Subcutaneous adipose tissue (tissue), 4 donors: Measurements from ENCODE around the gene BUD13. TPM values are rescaled to one million over a fixed set of nuclear protein-coding genes. Genes with fewer than 3 reads are reported as not detected.

Source experiments
- total RNA-seq, 4 donors: library from RNA; depleted of rRNA; stranded (reverse); fragments of >200 nt; gene quantifications; one replicate each; pipeline ENCODE4 v1.1.0, GENCODE V29; 2016
- TF ChIP-seq, protein P1 (sequence below): fragments of 450-650 bp; IDR thresholded peaks from one replicate; pipeline ENCODE4 v1.5.1; 2016; ENCODE audit warnings: low read depth, mild to moderate bottlenecking, control low read depth, antibody characterized with exemption, moderate library complexity

BUD13 gene
- total RNA-seq, 4 donors from 2014 or later: 11.0 to 12.8 (median 12.5) TPM

DNA sequence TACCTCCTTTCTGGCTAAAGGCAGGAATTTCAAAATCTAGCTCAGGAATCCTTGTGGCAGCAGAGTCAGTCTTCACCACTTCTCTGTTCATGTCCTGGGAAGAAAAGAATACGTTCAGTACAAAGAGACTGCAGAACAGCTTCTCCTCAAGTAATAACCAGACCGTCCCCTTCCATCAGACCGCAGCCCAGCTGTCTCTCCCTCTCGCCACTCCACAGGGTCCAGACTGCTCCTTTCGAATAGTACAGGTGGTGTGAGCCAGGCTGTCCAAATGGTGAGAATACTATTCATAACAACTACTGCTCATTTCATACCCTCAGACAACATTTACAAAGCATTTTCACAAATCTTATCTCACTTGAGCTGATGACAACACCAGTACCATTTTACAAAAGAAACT lies 14.2 kb upstream of the BUD13 start:
- TF ChIP-seq, protein P1, sequence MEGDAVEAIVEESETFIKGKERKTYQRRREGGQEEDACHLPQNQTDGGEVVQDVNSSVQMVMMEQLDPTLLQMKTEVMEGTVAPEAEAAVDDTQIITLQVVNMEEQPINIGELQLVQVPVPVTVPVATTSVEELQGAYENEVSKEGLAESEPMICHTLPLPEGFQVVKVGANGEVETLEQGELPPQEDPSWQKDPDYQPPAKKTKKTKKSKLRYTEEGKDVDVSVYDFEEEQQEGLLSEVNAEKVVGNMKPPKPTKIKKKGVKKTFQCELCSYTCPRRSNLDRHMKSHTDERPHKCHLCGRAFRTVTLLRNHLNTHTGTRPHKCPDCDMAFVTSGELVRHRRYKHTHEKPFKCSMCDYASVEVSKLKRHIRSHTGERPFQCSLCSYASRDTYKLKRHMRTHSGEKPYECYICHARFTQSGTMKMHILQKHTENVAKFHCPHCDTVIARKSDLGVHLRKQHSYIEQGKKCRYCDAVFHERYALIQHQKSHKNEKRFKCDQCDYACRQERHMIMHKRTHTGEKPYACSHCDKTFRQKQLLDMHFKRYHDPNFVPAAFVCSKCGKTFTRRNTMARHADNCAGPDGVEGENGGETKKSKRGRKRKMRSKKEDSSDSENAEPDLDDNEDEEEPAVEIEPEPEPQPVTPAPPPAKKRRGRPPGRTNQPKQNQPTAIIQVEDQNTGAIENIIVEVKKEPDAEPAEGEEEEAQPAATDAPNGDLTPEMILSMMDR: no peak

DNA sequence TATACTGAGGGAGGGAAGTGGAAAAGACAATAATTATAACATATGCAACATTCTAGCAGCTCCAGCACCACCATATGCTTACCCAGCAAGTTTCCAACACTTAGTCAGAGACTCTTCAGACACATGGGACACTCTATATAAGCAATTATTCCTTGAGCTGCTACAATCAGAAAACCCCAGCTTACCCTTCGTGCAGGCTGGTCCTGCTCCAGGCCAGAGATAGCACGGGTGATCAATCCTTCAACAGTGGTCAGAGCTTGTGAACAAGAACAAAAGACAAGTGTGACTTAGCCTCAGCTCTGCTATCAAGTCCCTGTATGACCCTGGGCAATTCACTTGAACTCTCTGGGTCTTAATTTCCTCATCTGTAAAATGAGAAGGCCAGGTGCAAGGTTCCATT lies 13.5 kb upstream of the BUD13 start:
- TF ChIP-seq, protein P1: no peak

DNA sequence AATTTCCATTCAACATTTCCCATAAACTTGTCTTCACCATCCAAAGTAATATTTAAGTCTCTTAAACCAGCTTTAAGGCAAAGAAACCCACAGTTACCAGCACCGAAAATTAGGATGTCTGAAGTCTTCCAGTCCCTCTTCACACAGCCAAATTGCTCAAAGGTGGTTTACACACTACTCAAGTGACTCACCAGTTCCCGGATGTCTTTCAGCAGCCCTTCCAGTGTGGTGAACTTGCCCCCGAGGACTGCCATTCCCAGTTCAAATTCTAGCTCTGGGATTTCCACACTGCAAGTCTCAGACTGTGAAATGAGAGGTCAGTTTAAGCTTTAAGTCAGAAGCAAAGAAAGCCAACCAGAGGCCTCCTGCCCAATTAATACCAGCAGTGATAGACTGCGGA lies 9.9 kb upstream of the BUD13 start:
- TF ChIP-seq, protein P1: no peak

DNA sequence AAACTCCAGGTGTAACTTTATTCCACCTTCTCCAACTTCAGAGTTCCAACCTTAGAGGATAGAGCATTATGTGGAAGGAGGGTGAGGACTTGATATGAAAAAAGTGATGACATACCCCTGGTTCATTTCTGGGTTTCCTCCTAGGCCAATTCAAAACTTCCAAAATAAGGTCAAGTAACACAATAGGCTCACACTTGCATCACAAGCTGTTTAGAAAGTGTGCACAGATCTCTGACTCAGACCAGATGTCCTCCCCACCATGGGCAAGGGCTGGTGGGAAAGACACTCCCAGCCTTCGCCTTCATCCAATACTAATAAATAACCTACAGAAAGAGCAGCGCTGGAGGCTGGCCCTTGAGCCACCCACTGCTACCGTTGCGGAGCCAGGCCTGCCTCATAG lies 5.8 kb upstream of the BUD13 start:
- TF ChIP-seq, protein P1: no peak

DNA sequence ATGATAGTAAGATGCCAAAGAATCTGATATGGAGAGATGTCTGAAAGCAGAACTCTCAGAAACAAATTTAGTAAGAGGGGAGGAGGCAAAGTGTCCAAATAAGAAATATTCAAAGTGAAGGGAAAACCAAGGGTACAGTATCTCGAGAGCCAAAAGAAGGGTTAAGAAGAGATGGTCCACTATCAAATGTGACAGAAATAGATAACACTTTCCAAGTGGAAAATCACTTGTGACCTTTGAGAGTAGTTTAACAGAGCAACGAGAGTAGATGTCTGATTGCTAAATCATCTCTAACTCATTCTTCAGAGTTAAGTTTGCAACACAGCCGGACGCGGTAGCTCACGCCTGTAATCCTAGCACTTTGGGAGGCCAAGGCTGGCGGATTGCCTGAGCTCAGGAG lies 4.3 kb upstream of the BUD13 start:
- TF ChIP-seq, protein P1: no peak

DNA sequence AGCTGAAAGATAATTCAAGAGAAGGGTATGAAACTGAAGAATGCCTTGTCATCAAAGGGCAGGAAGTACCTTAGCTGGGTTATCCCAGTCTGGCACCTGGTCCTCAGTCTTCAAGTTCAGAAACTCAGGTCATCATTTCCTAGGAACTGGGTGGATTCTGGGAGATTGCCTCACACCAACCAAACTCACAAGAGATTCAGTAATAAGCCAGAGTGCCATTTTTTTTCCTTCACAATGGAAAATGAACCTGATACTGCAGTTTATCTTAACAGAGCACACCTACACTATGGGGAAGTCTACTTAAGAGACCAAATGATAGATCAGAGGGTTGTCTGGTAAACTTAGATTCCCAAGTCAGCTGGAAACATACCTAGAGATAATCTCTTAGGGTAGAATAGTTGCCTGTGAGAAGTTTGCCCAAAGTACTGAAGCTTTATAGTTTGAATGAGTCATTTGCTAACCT lies 3.8 kb upstream of the BUD13 start:
- TF ChIP-seq, protein P1: no peak

DNA sequence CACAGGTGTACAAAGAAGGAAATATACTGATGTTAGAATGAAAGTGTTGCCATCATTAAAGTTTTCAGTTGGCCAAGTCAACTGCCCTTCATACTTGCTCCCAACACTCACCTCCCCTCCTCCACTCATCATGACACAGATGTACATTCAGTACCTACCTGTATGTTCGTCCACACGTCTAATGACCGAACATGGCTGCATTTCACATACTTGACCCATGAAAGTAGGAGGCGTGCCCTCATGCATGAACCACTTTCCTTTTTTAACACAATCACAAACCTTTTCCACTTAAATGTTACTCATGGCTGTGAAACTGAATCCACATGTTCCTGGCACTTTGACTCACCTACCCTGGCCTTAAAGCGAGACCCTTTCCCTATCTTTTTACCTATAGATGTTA lies 3.2 kb upstream of the BUD13 start:
- TF ChIP-seq, protein P1: no peak
